ENCODE data around the gene TRMU. TPM values are rescaled to one million over a fixed set of nuclear protein-coding genes. Genes with fewer than 3 reads are reported as not detected.

The TRMU gene
- total and polyA plus RNA-seq, 2 donors (not counting 3 experiments of a cell fraction or from before 2014, with no cell fraction given), result 42.4 to 65.7 TPM

DNA sequence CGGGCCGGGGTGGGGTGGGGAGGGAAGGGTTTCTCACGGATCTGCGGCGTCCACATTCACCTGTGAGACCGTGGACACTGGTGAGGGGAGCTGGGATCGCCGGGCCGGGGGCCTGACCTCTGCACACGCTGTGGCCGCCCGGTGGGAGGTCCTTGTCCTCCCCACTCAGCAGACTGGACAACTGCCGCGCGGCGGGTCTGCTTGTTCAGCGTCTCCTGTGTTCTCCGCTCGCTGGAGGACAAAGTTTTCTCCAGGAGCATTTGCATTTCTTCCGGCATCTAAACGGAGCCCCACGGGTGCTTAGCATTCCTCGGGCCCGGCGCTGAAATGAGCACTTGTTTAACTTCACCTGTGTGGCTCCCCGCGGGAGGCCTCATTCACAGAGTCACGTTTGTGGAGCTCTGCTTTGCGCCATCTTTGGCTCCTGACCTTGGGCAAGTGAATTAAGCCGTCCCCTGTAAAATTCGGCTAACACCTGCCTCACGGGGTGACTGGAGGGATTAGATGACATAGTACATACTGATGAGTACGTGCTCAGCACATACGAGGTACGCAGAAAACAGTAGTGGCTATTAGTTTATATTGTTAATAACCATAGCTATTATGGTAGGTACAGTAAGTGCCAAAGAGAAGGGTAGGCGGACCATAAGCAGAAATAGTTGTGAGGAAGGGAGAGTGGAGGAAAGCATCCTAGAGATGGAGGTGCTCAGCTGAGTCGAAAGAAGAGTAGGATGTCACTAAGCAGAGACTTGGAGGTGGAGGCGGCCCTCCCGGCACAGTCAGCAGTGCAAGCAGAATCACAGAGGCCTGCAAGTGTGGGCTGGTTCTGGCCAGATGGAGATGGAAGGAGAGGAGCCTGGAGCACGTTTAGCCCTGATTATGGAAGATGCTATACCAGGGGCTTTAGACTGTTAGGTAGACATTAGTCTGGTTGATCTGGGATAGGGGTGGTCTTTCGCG is 885 bp downstream of the TRMU start:
- Histone ChIP-seq H3K4me2 (ENCODE audit: insufficient read depth, low read length) (peak overlapping the region; percentile 77), H2AFZ (ENCODE audit: low read depth, low read length) (peak overlapping the region; percentile 93), H3K27ac (ENCODE audit: insufficient read depth, low read depth, low read length) (peak overlapping the region; percentile 4), H3K9me1 (replicated peaks; ENCODE audit: control insufficient read depth, extremely low read depth, insufficient read depth, low read length) (no peaks in the 10 kb centered on the region), H3K79me2 (ENCODE audit: control insufficient read depth, insufficient read depth, low read length) (peaks cover 32% of the 10 kb centered on the region), H4K20me1 (replicated peaks; ENCODE audit: control insufficient read depth, extremely low read depth, insufficient read depth, low read length) (no peaks in the 10 kb centered on the region), H3K27me3 (ENCODE audit: control insufficient read depth in 2 of 2, insufficient read depth in 2 of 2, low read length in 2 of 2) (no peaks in the 10 kb centered on the region), H3K9ac (replicated peaks; ENCODE audit: extremely low read depth, insufficient read depth, low read length) (peak overlapping the region; percentile 77), H3K9me3 (replicated peaks; ENCODE audit: control insufficient read depth, insufficient read depth, low read length) (no peaks in the 10 kb centered on the region), H3K4me1 (ENCODE audit: control insufficient read depth, extremely low read depth, insufficient read depth, low read length) (peaks cover 7% of the 10 kb centered on the region), H3K36me3 (ENCODE audit: control insufficient read depth in 2 of 2, extremely low read depth in 1 of 2, insufficient read depth in 2 of 2, low read length in 2 of 2) (peaks cover 11 to 18% of the 10 kb centered on the region in 2 experiments), H3K4me3 (replicated peaks in 1 of 3; ENCODE audit: insufficient read depth in 1 of 3, low read depth in 1 of 3, low read length in 3 of 3) (peak overlapping the region; percentile 76 to 98 (median 84))
- ChIA-PET CTCF (interaction anchor here (0.6 to 1.7 kb wide), 7 partner anchors 13 to 330 kb away, joined by 3 to 9 read pairs (median 4); no protein-coding TSS in a partner anchor), POLR2A (interaction anchor here (1.2 kb wide), 1 partner anchor 211 kb away, joined by 3 read pairs; no protein-coding TSS in a partner anchor)
- dilution Hi-C loops (cut with MboI; ENCODE audit: extremely low pct_ligation_motif_present, low sequenced_read_pairs), result no loop called here
- DNase-seq (ENCODE audit: low read depth, low spot score) (peak; percentile 43), FAIRE-seq (no peak)
- BruUV-seq (replicated peaks), result no TSS peak
- intact Hi-C loops (cut with micrococcal nuclease), result no loop called here
- TF ChIP-seq, protein P1, sequence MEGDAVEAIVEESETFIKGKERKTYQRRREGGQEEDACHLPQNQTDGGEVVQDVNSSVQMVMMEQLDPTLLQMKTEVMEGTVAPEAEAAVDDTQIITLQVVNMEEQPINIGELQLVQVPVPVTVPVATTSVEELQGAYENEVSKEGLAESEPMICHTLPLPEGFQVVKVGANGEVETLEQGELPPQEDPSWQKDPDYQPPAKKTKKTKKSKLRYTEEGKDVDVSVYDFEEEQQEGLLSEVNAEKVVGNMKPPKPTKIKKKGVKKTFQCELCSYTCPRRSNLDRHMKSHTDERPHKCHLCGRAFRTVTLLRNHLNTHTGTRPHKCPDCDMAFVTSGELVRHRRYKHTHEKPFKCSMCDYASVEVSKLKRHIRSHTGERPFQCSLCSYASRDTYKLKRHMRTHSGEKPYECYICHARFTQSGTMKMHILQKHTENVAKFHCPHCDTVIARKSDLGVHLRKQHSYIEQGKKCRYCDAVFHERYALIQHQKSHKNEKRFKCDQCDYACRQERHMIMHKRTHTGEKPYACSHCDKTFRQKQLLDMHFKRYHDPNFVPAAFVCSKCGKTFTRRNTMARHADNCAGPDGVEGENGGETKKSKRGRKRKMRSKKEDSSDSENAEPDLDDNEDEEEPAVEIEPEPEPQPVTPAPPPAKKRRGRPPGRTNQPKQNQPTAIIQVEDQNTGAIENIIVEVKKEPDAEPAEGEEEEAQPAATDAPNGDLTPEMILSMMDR (IDR thresholded peaks at IDR 0.05; ENCODE audit: extremely low read depth in 1 of 2, insufficient read depth in 1 of 2, low read depth in 1 of 2, low read length in 2 of 2), result no peak
- no peak for TF ChIP-seq POLR2AphosphoS5 (IDR thresholded peaks at IDR 0.05; ENCODE audit: insufficient read depth, low read depth, low read length)
- no peak for TF ChIP-seq EZH2 (IDR thresholded peaks at IDR 0.05; ENCODE audit: borderline replicate concordance, low read depth, low read length, severe bottlenecking)
- no peak for TF ChIP-seq POLR2A (IDR thresholded peaks at IDR 0.05; ENCODE audit: low read depth, low read length)
- no peak for TF ChIP-seq GATA2 (IDR thresholded peaks at IDR 0.05; ENCODE audit: insufficient read depth, insufficient read length, low read depth, low read length)
- TF ChIP-seq, protein P2, sequence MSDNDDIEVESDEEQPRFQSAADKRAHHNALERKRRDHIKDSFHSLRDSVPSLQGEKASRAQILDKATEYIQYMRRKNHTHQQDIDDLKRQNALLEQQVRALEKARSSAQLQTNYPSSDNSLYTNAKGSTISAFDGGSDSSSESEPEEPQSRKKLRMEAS (IDR thresholded peaks at IDR 0.05; ENCODE audit: insufficient read depth, insufficient read length), result no peak
- no peak for TF ChIP-seq MYC (IDR thresholded peaks at IDR 0.05; ENCODE audit: low read depth, low read length)

All from endothelial cell of umbilical vein (primary cell).